DND-41 (cell line): ENCODE measurements around the gene SSR1.

Experiments used
- EZH2 ChIP-seq: IDR thresholded peaks from 3 replicates; pipeline ENCODE4 v1.6.1; 2012; ENCODE audit warnings: borderline replicate concordance, low read depth, mild to moderate bottlenecking, moderate library complexity, low read length, inconsistent platforms; ENCODE audit not compliant: severe bottlenecking
- TF ChIP-seq, protein P1 (sequence below): IDR thresholded peaks from 2 replicates; pipeline ENCODE4 v1.5.1; 2012; ENCODE audit warnings: borderline replicate concordance, low read length, moderate library complexity, mild to moderate bottlenecking; ENCODE audit not compliant: poor library complexity, severe bottlenecking; ENCODE audit errors: extremely low read depth

DNA sequence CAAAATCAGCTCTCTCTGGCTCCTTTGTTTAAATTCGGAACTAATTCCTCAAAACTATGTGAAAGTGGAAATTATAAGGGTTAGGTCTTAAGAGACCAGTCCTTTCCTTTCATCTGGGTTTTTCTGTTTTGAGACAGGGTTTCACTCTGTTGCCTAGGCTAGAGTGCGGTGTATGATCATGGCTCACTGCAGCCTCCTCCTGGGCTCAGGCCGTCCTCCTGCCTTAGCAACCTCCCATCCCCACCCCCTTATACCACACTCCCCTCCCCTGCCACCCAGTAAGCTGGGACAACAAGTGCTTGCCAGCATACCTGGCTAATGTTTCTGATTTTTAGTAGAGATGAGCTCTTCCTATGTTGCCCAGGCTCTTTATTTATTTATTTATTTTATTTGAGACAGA, 12.8 kb upstream of the SSR1 start:
- TF ChIP-seq, protein P1, sequence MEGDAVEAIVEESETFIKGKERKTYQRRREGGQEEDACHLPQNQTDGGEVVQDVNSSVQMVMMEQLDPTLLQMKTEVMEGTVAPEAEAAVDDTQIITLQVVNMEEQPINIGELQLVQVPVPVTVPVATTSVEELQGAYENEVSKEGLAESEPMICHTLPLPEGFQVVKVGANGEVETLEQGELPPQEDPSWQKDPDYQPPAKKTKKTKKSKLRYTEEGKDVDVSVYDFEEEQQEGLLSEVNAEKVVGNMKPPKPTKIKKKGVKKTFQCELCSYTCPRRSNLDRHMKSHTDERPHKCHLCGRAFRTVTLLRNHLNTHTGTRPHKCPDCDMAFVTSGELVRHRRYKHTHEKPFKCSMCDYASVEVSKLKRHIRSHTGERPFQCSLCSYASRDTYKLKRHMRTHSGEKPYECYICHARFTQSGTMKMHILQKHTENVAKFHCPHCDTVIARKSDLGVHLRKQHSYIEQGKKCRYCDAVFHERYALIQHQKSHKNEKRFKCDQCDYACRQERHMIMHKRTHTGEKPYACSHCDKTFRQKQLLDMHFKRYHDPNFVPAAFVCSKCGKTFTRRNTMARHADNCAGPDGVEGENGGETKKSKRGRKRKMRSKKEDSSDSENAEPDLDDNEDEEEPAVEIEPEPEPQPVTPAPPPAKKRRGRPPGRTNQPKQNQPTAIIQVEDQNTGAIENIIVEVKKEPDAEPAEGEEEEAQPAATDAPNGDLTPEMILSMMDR = no peak
- no peak for TF ChIP-seq EZH2
